Measurements from ENCODE around the gene HNRNPA1. TPM values are rescaled to one million over a fixed set of nuclear protein-coding genes. Genes with fewer than 3 reads are reported as not detected.

Gene HNRNPA1
- polyA plus RNA-seq, 12 donors, result 297 to 2,464 (median 1,850) TPM

GRCh38 chr12:54331461-54331860, 50.9 kb downstream of the HNRNPA1 start:
- no peak for DNase-seq

DNA sequence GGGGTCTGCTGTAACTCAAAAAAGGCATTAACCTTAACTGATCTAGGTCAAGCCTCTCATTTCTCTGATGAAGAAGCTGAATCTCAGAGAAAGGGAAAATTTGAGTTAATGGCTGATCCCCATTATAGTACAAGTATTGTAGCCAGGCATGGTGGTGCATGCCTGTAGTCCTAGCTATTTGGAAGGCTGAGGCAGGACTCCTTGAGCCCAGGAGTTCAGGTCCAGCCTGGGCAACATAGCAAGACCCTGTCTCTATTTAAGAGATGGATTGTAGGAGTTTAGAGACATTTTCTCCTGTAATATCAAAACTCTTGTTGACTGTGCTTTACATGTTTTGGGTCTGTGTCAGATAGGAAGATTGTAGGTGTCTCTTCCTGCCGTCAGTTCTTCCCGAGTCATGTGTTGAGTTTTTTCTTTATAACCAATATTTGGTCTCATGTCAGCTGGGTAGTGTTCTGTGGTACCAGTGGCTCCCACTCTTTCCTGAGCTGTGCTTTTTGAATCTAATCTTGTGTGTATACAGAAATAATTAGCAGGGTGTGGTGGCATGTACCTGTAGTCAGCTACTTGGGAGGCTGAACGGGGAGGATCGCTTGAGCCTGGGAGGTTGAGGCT, 53.0 kb downstream of the HNRNPA1 start:
- no peak for DNase-seq

Other genes starting within 250 kb of the HNRNPA1 start
- gene HOXC5, start 247.7 kb upstream of the HNRNPA1 start, polyA plus RNA-seq (ENCODE audit: insufficient read length in 12 of 12), result 1 to 10 TPM in 2 of 12 donors, under 1 TPM in 8, not detected in 2; 0.25 to 1.8 (median 0.75) TPM
- 10 to 100 TPM in 5 of 12 donors, 1 to 10 TPM in 5, not detected in 2; 4.2 to 25.6 (median 9.1) TPM for gene HOXC4, start 226.9 kb upstream of the HNRNPA1 start, polyA plus RNA-seq (ENCODE audit: insufficient read length in 12 of 12)
- 10 to 100 TPM in 11 of 12 donors, not detected in 1; 18.2 to 35.4 (median 22.1) TPM for gene SMUG1, start 91.7 kb upstream of the HNRNPA1 start, polyA plus RNA-seq (ENCODE audit: insufficient read length in 12 of 12)
- 100 to 1,000 TPM in 2 of 12 donors, 10 to 100 TPM in 10; 57.6 to 108 (median 87.4) TPM for gene CBX5, start 604 bp upstream of the HNRNPA1 start, polyA plus RNA-seq (ENCODE audit: insufficient read length in 12 of 12)
- 1 to 10 TPM in 9 of 12 donors, under 1 TPM in 1, not detected in 2; 1.00 to 6.8 (median 1.5) TPM for gene NFE2, start 20.3 kb downstream of the HNRNPA1 start, polyA plus RNA-seq (ENCODE audit: insufficient read length in 12 of 12)
- gene COPZ1, start 44.4 kb downstream of the HNRNPA1 start, polyA plus RNA-seq (ENCODE audit: insufficient read length in 12 of 12), result 100 to 1,000 TPM in 11 of 12 donors, not detected in 1; 123 to 235 (median 143) TPM
- gene GPR84, start 83.8 kb downstream of the HNRNPA1 start, polyA plus RNA-seq (ENCODE audit: insufficient read length in 12 of 12), result under 1 TPM in 7 of 12 donors, not detected in 5; 0.08 to 0.59 (median 0.20) TPM
- gene ZNF385A, start 104.0 kb downstream of the HNRNPA1 start, polyA plus RNA-seq (ENCODE audit: insufficient read length in 12 of 12), result 10 to 100 TPM in 9 of 12 donors, 1 to 10 TPM in 2, not detected in 1; 6.6 to 50.4 (median 20.6) TPM
- gene ITGA5, start 138.5 kb downstream of the HNRNPA1 start, polyA plus RNA-seq (ENCODE audit: insufficient read length in 12 of 12), result 100 to 1,000 TPM in 9 of 12 donors, 10 to 100 TPM in 2, not detected in 1; 94.6 to 117 (median 107) TPM
- under 1 TPM in 3 of 12 donors, not detected in 9; 0.13 to 0.80 (median 0.20) TPM for gene GTSF1, start 192.9 kb downstream of the HNRNPA1 start, polyA plus RNA-seq (ENCODE audit: insufficient read length in 12 of 12)
- gene NCKAP1L, start 217.0 kb downstream of the HNRNPA1 start, polyA plus RNA-seq (ENCODE audit: insufficient read length in 12 of 12), result 10 to 100 TPM in 1 of 12 donors, 1 to 10 TPM in 10, not detected in 1; 1.8 to 18.6 (median 4.8) TPM

All from muscle of arm (tissue), 12 donors.